G401.6 (cell line): ENCODE measurements around the gene LKAAEAR1.
"Not testable (repeated sequence)": the region's sequence is repeated elsewhere in the genome, so short reads cannot be mapped to it uniquely, and the experiment has no call there.

Experiments
- FAIRE-seq: peaks from 2 replicates; lab custom pipeline; 2012; peaks lifted over from hg19 to GRCh38; lab: Jason Lieb, UNC

LKAAEAR1 gene

GRCh38 chr20:64098471-64099013 is 14.3 kb upstream of the LKAAEAR1 start:
- FAIRE-seq: no peak

- no peak for FAIRE-seq
Measured at GRCh38 chr20:64096535-64096934, 12.3 kb upstream of the LKAAEAR1 start.

- FAIRE-seq: no peak
Measured at GRCh38 chr20:64095927-64096326, 11.7 kb upstream of the LKAAEAR1 start.

- no peak for FAIRE-seq
Measured at GRCh38 chr20:64095455-64095854, 11.3 kb upstream of the LKAAEAR1 start.

- FAIRE-seq: no peak
Measured at GRCh38 chr20:64093013-64093503, 8.9 kb upstream of the LKAAEAR1 start.

GRCh38 chr20:64092258-64093012 is 8.2 kb upstream of the LKAAEAR1 start:
- no peak for FAIRE-seq

- FAIRE-seq: no peak
Measured at GRCh38 chr20:64091770-64092169, 7.6 kb upstream of the LKAAEAR1 start.

GRCh38 chr20:64091340-64091739 is 7.1 kb upstream of the LKAAEAR1 start:
- FAIRE-seq: no peak

GRCh38 chr20:64090165-64090564 is 6.0 kb upstream of the LKAAEAR1 start:
- no peak for FAIRE-seq

- not testable (repeated sequence) for FAIRE-seq
Measured at GRCh38 chr20:64088586-64088985, 4.4 kb upstream of the LKAAEAR1 start.

GRCh38 chr20:64087226-64087825 is 3.1 kb upstream of the LKAAEAR1 start:
- not testable (repeated sequence) for FAIRE-seq

GRCh38 chr20:64086801-64087200 is 2.6 kb upstream of the LKAAEAR1 start:
- no peak for FAIRE-seq

- no peak for FAIRE-seq
Measured at GRCh38 chr20:64084685-64085152, 521 bp upstream of the LKAAEAR1 start.

GRCh38 chr20:64083378-64083803 is 807 bp downstream of the LKAAEAR1 start:
- FAIRE-seq: no peak

GRCh38 chr20:64082820-64083377 is 1.3 kb downstream of the LKAAEAR1 start:
- no peak for FAIRE-seq

GRCh38 chr20:64082126-64082731 is 2.0 kb downstream of the LKAAEAR1 start:
- FAIRE-seq: no peak

- FAIRE-seq: no peak
Measured at GRCh38 chr20:64081624-64081964, 2.6 kb downstream of the LKAAEAR1 start.

- no peak for FAIRE-seq
Measured at GRCh38 chr20:64080813-64081623, 3.2 kb downstream of the LKAAEAR1 start.

GRCh38 chr20:64080013-64080812 is 4.0 kb downstream of the LKAAEAR1 start, which contains the start of gene OPRL1:
Gene OPRL1 (plus strand): TSS chr20:64080082. CDS start chr20:64092721, 12,639 bp downstream.
- no peak for FAIRE-seq

GRCh38 chr20:64079273-64080012 is 4.8 kb downstream of the LKAAEAR1 start, which contains the start of gene RGS19:
Gene RGS19 (minus strand): TSS chr20:64079518. CDS start chr20:64076886, 2,632 bp downstream.
- no peak for FAIRE-seq
